Measurements from ENCODE around the gene CHRFAM7A.
"Not testable (repeated sequence)": the region's sequence is repeated elsewhere in the genome, so short reads cannot be mapped to it uniquely, and the experiment has no call there.

GRCh38 chr15:30386318-30386887 is 6.9 kb downstream of the CHRFAM7A start:
- TF ChIP-seq POLR2A, CTCF (IDR thresholded peaks at IDR 0.05): not testable (repeated sequence)

Measured in sigmoid colon (tissue), 3 donors.